Measurements from ENCODE around the gene FAM98B. TPM values are rescaled to one million over a fixed set of nuclear protein-coding genes. Genes with fewer than 3 reads are reported as not detected.

Gene FAM98B
- total RNA-seq, 4 donors from 2014 or later: 12.1 to 36.0 (median 13.3) TPM

DNA sequence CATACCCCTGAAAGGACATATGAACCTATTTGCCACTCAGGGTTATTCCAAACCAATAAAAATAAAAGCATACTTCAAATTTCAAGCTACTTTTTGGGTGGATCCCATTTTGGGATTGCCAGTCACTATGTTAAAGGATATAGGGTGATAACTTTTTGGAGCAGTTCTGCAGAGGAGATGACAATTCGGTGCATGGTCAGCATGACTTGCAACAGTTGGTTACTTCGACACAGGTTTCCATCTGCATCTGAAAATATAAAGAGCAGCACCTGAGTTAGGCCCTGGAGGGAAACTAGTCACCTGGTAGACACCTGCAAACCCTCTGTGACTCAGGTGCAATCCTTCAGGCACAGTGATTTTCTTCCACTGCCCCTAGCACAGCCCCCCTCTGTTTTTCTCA lies 72.2 kb downstream of the FAM98B start:
- TF ChIP-seq, protein P1, sequence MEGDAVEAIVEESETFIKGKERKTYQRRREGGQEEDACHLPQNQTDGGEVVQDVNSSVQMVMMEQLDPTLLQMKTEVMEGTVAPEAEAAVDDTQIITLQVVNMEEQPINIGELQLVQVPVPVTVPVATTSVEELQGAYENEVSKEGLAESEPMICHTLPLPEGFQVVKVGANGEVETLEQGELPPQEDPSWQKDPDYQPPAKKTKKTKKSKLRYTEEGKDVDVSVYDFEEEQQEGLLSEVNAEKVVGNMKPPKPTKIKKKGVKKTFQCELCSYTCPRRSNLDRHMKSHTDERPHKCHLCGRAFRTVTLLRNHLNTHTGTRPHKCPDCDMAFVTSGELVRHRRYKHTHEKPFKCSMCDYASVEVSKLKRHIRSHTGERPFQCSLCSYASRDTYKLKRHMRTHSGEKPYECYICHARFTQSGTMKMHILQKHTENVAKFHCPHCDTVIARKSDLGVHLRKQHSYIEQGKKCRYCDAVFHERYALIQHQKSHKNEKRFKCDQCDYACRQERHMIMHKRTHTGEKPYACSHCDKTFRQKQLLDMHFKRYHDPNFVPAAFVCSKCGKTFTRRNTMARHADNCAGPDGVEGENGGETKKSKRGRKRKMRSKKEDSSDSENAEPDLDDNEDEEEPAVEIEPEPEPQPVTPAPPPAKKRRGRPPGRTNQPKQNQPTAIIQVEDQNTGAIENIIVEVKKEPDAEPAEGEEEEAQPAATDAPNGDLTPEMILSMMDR (IDR thresholded peaks at IDR 0.05; ENCODE audit: low read depth): no peak

DNA sequence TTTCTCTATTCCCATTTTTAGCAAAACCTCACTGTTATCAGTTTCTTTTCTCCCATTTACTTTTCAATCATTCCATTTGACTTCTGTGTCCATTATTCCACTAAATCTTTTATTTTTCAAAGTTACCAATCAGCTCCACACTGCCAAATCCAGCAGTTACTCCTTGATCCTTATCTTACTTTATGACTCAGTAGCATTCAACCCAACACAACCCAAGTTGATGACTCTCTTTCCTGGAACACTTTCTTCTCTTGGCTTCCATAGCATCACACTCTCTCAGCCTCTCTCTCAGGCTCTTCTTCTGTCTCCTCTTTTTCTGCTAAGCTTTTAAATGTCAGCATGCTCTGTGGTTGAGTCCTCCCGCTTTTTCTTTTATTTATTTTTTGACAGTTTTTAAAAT lies 74.4 kb downstream of the FAM98B start:
- TF ChIP-seq, protein P1 (IDR thresholded peaks at IDR 0.05; ENCODE audit: low read depth): no peak

GRCh38 chr15:38530113-38530512 lies 76.2 kb downstream of the FAM98B start:
- TF ChIP-seq, protein P1 (IDR thresholded peaks at IDR 0.05; ENCODE audit: low read depth): no peak

- TF ChIP-seq, protein P1 (IDR thresholded peaks at IDR 0.05; ENCODE audit: low read depth): no peak
Observed at GRCh38 chr15:38531509-38531908, 77.6 kb downstream of the FAM98B start.

GRCh38 chr15:38532728-38533127 lies 78.8 kb downstream of the FAM98B start:
- TF ChIP-seq, protein P1 (IDR thresholded peaks at IDR 0.05; ENCODE audit: low read depth): no peak

GRCh38 chr15:38533416-38533915 lies 79.5 kb downstream of the FAM98B start:
- TF ChIP-seq, protein P1 (IDR thresholded peaks at IDR 0.05; ENCODE audit: low read depth): no peak

DNA sequence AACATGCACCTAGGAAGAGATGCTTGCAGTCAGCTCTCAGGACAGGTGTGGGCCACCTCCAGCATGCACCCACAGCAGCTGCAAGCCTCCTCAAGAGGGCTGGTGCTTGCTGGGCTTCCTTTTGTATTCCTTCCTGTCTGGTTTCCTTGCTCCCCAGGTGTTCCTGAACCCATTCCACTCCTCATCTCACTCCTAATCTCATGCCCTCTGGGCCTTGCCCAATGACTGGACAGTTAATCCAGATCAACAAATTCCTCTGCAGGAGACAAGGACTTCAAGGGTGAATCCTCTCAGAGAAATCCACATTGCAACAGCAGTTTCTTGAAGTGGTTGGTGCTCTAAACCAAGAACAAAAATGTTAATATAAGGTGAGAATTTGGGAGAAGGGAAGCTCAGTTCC lies 80.0 kb downstream of the FAM98B start:
- TF ChIP-seq, protein P1 (IDR thresholded peaks at IDR 0.05; ENCODE audit: low read depth): no peak

All from subcutaneous adipose tissue (tissue), 4 donors.